ENCODE measurements around the gene ELANE. TPM values are rescaled to one million over a fixed set of nuclear protein-coding genes. Genes with fewer than 3 reads are reported as not detected.
"Not testable (repeated sequence)": the region's sequence is repeated elsewhere in the genome, so short reads cannot be mapped to it uniquely, and the experiment has no call there.

Gene ELANE
- total RNA-seq, 4 donors from 2014 or later: 0.51 to 1.9 TPM; not detected in 2

DNA sequence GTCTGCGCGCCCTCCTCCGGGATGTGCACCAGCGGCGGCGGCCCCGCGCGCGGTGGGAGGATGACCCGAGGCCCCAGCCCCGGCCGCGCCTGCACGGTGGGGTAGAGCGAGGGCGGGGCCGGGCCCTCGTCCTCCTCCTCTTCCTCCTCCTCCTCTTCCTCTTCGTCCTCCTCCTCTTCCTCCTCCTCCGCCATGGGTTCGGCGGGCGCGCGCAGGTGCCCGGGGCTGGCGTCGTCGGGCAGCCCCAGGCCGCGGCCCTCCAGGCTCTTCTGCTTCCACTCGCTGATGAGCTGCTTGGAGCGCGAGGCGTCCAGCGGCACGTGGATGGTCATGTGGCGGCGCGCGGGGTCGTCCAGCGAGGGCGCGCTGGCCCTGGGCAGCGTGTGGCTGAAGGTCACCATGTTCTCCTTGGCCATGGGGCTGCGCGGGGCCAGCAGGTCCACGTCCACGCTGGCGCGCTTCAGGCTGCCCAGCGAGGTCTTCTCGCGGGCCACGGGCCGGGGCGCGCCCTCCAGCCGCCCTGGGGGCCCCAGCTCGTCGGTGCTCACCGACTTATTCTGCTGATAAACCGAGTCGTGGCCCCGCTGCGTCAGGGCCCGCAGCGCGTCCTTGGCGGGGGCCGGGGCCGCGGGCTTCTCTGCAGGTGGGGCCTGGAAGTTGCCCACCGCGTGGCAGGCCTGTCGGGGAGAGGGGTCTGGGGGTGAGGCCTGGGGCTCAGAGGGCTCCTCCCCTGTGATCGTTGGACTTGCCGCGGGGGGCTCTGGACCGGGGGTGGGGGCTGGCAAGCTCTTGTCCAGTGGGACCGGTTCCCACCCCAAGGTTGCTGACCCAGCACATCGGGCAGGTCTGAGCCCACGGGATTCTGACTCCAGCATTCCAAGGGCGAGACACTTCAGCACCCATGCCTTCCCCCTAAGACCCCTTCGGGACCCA, 38.6 kb upstream of the ELANE start:
- TF ChIP-seq, protein P1, sequence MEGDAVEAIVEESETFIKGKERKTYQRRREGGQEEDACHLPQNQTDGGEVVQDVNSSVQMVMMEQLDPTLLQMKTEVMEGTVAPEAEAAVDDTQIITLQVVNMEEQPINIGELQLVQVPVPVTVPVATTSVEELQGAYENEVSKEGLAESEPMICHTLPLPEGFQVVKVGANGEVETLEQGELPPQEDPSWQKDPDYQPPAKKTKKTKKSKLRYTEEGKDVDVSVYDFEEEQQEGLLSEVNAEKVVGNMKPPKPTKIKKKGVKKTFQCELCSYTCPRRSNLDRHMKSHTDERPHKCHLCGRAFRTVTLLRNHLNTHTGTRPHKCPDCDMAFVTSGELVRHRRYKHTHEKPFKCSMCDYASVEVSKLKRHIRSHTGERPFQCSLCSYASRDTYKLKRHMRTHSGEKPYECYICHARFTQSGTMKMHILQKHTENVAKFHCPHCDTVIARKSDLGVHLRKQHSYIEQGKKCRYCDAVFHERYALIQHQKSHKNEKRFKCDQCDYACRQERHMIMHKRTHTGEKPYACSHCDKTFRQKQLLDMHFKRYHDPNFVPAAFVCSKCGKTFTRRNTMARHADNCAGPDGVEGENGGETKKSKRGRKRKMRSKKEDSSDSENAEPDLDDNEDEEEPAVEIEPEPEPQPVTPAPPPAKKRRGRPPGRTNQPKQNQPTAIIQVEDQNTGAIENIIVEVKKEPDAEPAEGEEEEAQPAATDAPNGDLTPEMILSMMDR (IDR thresholded peaks at IDR 0.05): no peak
- TF ChIP-seq POLR2A (IDR thresholded peaks at IDR 0.05): no peak
- intact Hi-C loops (cut with DNase I; ENCODE audit: low total_unique reads): no loop called here
- no peak overlapping the region for H3K4me3 ChIP-seq (ENCODE audit: low read depth, poor library complexity, severe bottlenecking)
- 86 to 91% methylated on average over 44 to 66 of the region's 87 CpGs for WGBS, 2 donors
- no peak for DNase-seq (ENCODE audit: low spot score in 2 of 2)

DNA sequence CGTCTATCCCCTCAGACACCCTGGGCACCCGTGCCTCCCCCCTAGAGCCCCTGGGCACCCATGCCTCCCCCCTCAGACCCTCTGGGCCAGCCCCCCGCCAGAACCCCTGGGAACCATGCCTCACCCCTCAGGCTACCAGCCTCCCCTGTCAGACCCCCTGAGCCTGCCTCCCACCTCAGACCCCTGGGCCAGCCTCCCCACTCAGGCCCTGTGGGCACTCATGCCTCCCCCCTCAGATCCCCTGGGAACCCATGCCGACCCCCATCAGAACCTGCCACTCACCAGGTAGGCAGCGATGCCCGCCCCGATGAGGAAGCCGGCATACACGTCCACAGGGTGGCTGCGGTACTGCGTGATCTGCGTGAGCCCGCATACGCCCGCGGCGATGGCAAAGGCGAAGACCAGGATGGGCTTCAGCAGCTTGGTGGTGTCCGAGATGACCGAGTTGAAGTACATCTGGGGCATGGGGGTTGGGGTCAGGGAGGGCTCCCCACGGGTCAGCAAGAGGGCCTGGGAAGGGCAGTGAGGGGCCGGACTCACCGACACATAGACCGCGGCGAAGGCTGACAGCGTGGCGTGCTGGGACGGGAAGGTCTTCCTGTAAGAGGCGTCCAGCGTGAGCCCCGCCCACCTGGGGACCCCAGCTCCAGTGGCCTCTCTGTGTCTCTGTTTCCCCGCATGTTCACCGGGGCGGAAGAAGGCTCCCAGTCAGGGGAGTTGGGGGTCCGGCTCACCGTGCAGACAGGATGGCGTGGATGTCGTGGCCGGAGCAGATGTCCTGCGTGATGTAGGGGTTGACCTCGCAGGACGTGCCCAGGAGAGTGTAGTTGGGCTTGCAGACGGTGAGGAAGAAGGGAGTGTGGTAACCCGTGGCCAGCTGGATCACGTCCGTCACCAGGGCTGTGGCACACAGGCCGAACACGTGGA, 37.7 kb upstream of the ELANE start:
- no peak for DNase-seq (ENCODE audit: low spot score in 2 of 2)
- intact Hi-C loops (cut with DNase I; ENCODE audit: low total_unique reads): no loop called here
- 89 to 92% methylated on average over 48 to 49 of the region's 49 CpGs for WGBS, 2 donors

DNA sequence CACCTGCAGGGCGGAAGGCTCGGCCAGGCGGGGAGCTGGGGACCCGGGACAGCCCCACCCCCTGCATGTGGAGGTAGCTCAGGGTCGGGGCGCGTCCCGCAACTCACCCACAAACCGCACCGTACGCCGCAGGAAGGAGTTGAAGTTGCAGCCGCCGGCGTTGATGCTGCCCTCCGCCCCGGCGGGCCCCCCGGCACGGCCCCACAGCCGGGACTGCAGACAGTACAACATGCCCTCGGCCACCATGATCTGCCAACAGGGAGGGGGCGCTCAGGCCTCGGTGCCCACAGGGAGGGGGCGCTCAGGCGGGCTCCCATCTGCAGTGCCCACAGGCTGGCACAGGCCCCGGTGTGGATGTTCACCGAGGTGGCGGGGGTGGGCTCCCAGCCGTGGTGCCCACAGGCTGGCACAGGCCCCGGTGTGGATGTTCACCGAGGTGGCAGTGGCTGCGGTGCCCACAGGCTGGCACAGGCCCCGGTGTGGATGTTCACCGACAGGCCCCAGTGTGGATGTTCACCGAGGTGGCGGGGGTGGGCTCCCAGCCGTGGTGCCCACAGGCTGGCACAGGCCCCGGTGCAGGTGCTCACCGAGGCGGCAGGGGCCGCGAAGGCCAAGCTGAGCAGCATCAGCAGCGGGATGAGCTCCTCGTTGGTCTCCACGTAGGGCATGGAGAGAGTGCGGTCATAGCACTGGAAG, 36.9 kb upstream of the ELANE start:
- 90 to 92% methylated on average over 31 to 40 of the region's 47 CpGs for WGBS, 2 donors
- no peak overlapping the region for H3K4me3 ChIP-seq (ENCODE audit: low read depth, poor library complexity, severe bottlenecking)
- DNase-seq (ENCODE audit: low spot score in 2 of 2): no peak
- intact Hi-C loops (cut with DNase I; ENCODE audit: low total_unique reads): no loop called here
- no peak for TF ChIP-seq POLR2A (IDR thresholded peaks at IDR 0.05)
- TF ChIP-seq, protein P1 (IDR thresholded peaks at IDR 0.05): no peak

More for the DNA sequence above, 37.7 kb upstream of the ELANE start:
- TF ChIP-seq, protein P1 (IDR thresholded peaks at IDR 0.05): no peak
- no peak overlapping the region for H3K4me3 ChIP-seq (ENCODE audit: low read depth, poor library complexity, severe bottlenecking)

DNA sequence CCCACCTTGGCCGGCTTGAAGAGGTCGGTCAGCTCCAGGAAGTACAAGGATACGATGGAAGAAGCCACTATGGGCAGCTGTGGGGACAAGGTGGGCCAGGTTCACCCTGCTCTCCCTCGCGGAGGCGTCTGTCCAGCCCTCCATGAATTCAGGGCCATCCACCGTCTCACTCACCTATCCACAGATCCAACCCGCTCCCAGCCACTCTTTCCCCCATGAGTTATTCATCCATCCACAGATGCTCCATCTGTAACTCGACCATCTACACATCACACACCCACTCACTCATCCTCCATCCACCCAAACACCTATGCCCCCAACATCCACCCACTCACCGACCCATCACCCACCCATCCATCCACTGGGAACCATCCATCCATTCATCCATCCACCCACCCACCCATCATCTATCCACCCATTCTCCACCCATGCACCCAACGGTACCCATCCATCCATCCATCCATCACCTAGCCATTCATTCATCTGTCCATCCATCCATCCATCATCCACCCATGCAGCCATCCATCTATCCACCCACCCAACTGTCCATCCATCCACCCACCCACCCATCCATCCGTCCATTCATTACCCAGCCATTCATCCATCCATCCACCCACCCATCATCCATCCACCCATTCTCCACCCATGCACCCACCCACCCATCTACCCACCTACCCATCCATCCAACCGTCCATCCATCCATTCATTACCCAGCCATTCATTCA, 36.2 kb upstream of the ELANE start:
- WGBS, 2 donors: 95 to 96% methylated on average over 13 of the region's 13 CpGs
- H3K4me3 ChIP-seq (ENCODE audit: low read depth, poor library complexity, severe bottlenecking): no peak overlapping the region
- TF ChIP-seq POLR2A (IDR thresholded peaks at IDR 0.05): no peak
- TF ChIP-seq, protein P1 (IDR thresholded peaks at IDR 0.05): no peak
- intact Hi-C loops (cut with DNase I; ENCODE audit: low total_unique reads): no loop called here
- DNase-seq (ENCODE audit: low spot score in 2 of 2): no peak

DNA sequence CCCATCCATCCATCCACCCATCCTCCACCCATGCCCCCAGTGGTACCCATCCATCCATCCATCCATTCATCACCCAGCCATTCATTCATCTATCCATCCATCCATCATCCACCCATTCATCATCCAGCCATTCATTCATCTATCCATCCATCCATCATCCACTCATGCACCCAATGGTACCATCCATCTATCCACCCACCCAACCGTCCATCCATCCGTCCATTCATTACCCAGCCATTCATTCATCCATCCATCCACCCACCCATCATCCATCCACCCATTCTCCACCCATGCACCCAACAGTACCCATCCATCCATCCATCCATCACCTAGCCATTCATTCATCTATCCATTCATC, 35.6 kb upstream of the ELANE start:
- TF ChIP-seq POLR2A (IDR thresholded peaks at IDR 0.05): no peak
- 89 to 94% methylated on average over 2 of the region's 2 CpGs for WGBS, 2 donors
- intact Hi-C loops (cut with DNase I; ENCODE audit: low total_unique reads): no loop called here
- H3K4me3 ChIP-seq (ENCODE audit: low read depth, poor library complexity, severe bottlenecking): no peak overlapping the region
- DNase-seq (ENCODE audit: low spot score in 2 of 2): no peak

DNA sequence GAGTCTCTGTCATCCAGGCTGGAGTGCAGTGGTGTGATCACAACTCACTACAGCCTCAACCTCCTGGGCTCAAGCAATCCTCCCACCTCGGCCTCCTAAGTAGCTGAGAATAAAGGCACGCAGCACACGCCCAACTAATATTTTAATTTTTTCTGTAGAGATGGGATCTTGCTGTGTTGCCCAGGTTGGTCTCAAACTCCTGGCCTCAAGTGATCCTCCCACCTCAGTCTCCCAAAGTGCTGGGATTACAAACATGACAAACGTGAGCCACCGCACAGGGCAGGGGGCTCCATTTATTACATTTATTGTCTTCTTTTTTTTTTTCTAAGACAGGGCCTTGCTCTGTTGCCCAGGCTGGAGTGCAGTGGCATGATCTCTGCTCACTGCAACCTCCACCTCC, 31.9 kb upstream of the ELANE start:
- WGBS, 2 donors: 94 to 95% methylated on average over 5 of the region's 5 CpGs
- DNase-seq (ENCODE audit: low spot score in 2 of 2); H3K4me3 ChIP-seq (ENCODE audit: low read depth, poor library complexity, severe bottlenecking); intact Hi-C loops (cut with DNase I; ENCODE audit: low total_unique reads): not testable (repeated sequence)
